Activated T-helper 17 cell treated with anti-CD3 and anti-CD28 coated beads, Interleukin-2, amount 50 U/mL, for 72 hours (primary cell): ENCODE data around the gene EXO1. TPM values are rescaled to one million over a fixed set of nuclear protein-coding genes. Genes with fewer than 3 reads are reported as not detected.
"Not testable (repeated sequence)": the region's sequence is repeated elsewhere in the genome, so short reads cannot be mapped to it uniquely, and the experiment has no call there.

Source experiments
- ATAC-seq: fragments of 150-1000 bp; cut with Tn5 transposase; replicated peaks from 2 replicates; pipeline ENCODE4 v1.10.0; 2021; ENCODE audit warnings: mild to moderate bottlenecking, moderate library complexity
- H3K27ac Mint-ChIP-seq: one replicate; pipeline ENCODE4 v1.8.0; 2022; ENCODE audit warnings: mixed read lengths
- H3K27me3 Mint-ChIP-seq: one replicate; pipeline ENCODE4 v1.8.0; 2022; ENCODE audit warnings: mixed read lengths
- H3K36me3 Mint-ChIP-seq: one replicate; pipeline ENCODE4 v1.8.0; 2022; ENCODE audit warnings: low read depth, mild to moderate bottlenecking, mixed read lengths
- H3K4me1 Mint-ChIP-seq: one replicate; pipeline ENCODE4 v1.8.0; 2022; ENCODE audit warnings: mixed read lengths
- H3K4me3 Mint-ChIP-seq: one replicate; pipeline ENCODE4 v1.8.0; 2022; ENCODE audit warnings: mild to moderate bottlenecking, mixed read lengths
- H3K9me3 Mint-ChIP-seq: one replicate; pipeline ENCODE4 v1.8.0; 2022; ENCODE audit warnings: mixed read lengths
- total RNA-seq, 2 donors: library from RNA; stranded (reverse); gene quantifications; one replicate each; pipeline ENCODE4 v1.2.3, GENCODE V29; 2022

Gene EXO1
- total RNA-seq, 2 donors from 2014 or later, result 32.3 to 50.2 TPM

DNA sequence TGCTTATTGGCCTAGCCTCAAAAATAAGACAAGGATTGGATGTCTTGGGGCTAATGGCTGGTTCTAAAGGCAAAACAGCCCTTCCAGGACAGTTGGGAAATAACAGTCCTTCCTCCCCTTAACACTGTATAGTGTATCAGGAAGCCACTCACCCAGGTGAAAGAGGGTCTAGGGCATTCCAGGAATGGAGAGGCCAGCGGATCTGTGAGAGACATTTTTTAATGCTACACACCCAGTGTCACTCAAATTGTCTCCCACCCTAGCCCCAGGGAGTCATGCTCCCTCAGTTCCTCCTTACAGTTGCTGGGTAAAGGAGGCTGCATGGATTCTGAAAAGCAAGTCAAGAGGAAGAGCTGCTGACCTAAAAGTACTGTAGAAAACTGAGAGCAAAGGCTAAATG is 24.1 kb upstream of the EXO1 start:
- Mint-ChIP-seq H3K36me3 (no peaks in the 10 kb centered on the region), H3K4me3 (no peak overlapping the region), H3K4me1 (no peaks in the 10 kb centered on the region), H3K27me3 (peaks cover 15% of the 10 kb centered on the region), H3K9me3 (no peaks in the 10 kb centered on the region), H3K27ac (no peak overlapping the region)
- no peak for ATAC-seq

DNA sequence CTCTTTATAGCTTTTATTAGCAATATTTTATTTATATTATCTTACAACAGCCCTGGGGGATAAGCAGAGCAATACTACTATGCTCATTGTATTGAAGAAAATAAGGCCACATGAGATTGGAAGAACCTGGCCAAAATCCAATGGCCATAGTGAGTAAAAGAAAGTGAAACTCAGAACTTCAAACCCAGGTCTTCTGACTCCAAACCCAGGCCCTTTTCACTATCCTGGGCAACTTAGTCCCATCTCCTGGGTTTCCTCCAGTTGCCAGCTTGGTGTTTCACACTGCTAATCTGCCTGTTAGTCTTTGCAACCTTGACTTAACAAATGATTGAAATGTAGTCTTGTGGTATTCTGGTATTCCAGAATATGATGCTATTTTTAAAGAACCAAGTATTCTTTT is 22.4 kb upstream of the EXO1 start:
- Mint-ChIP-seq H3K27ac (no peak overlapping the region), H3K9me3 (no peaks in the 10 kb centered on the region), H3K27me3 (peaks cover 12% of the 10 kb centered on the region), H3K4me1 (no peaks in the 10 kb centered on the region), H3K4me3 (no peak overlapping the region), H3K36me3 (no peaks in the 10 kb centered on the region)
- no peak for ATAC-seq

DNA sequence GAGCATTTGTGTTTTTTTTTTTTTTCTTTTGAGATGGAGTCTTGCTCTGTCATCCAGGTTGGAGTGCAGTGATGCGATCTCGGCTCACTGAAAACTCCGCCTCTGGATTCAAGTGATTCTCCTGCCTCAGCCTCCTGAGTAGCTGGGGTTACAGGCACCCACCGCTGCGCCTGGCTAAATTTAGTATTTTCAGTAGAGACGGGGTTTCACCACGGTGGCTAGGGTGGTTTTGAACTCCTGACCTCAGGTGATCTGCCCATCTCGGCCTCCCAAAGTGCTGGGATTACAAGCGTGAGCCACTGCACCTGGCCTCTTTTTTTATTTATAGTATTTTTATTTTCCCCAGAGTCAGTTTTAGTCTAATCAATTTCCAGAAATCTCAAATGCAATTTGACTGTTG is 21.4 kb upstream of the EXO1 start:
- not testable (repeated sequence) for H3K4me3 Mint-ChIP-seq, H3K4me1 Mint-ChIP-seq, H3K36me3 Mint-ChIP-seq, ATAC-seq, H3K9me3 Mint-ChIP-seq, H3K27ac Mint-ChIP-seq
- peaks cover 13% of the 10 kb centered on the region for H3K27me3 Mint-ChIP-seq

GRCh38 chr1:241827264-241827663 is 20.7 kb upstream of the EXO1 start:
- Mint-ChIP-seq H3K36me3 (no peaks in the 10 kb centered on the region), H3K27me3 (peaks cover 19% of the 10 kb centered on the region), H3K9me3 (no peaks in the 10 kb centered on the region), H3K4me3 (no peak overlapping the region), H3K4me1 (no peaks in the 10 kb centered on the region), H3K27ac (no peak overlapping the region)
- ATAC-seq, result no peak

DNA sequence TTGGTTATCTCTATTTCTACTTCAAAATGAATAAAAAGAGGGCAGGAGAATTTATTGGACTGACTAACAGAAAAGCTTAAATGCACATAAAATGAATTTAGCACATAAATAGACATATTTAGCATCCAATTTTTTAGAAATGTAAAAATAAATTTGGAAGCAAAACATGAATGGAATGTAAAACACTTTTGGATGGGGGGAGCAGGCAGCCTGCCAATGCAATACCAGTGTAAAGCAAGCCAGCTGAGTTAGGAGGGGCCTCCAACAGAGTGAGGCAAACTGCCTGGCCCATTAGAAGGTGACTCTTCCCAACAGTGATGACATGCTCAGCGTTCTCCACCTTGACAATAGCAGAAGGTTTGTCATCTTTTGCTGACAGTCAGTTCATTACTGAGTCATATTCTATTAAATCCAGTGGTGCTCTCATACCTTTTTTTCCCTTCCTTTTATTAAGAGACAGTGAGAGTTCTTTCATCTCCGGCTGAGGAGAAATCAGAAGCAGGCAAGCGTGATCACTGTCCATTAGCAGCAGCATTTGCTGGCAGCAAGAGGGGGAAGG is 19.5 kb upstream of the EXO1 start:
- H3K36me3 Mint-ChIP-seq, result no peaks in the 10 kb centered on the region
- H3K27me3 Mint-ChIP-seq, result peaks cover 26% of the 10 kb centered on the region
- H3K4me1 Mint-ChIP-seq, result no peaks in the 10 kb centered on the region
- H3K27ac Mint-ChIP-seq, result no peak overlapping the region
- ATAC-seq, result no peak
- H3K4me3 Mint-ChIP-seq, result no peak overlapping the region
- H3K9me3 Mint-ChIP-seq, result no peaks in the 10 kb centered on the region

- peaks cover 23% of the 10 kb centered on the region for H3K27me3 Mint-ChIP-seq
- H3K27ac Mint-ChIP-seq, result no peak overlapping the region
- H3K36me3 Mint-ChIP-seq, result no peaks in the 10 kb centered on the region
- H3K4me3 Mint-ChIP-seq, result no peak overlapping the region
- no peaks in the 10 kb centered on the region for H3K4me1 Mint-ChIP-seq
- H3K9me3 Mint-ChIP-seq, result no peaks in the 10 kb centered on the region
- no peak for ATAC-seq
Observed at GRCh38 chr1:241829468-241829867, 18.5 kb upstream of the EXO1 start.

GRCh38 chr1:241834733-241835377 is 13.1 kb upstream of the EXO1 start:
- peaks cover 19% of the 10 kb centered on the region for H3K27me3 Mint-ChIP-seq
- no peaks in the 10 kb centered on the region for H3K36me3 Mint-ChIP-seq
- no peaks in the 10 kb centered on the region for H3K9me3 Mint-ChIP-seq
- peaks cover 5% of the 10 kb centered on the region for H3K4me1 Mint-ChIP-seq
- no peak overlapping the region for H3K4me3 Mint-ChIP-seq
- no peak for ATAC-seq
- H3K27ac Mint-ChIP-seq, result no peak overlapping the region

DNA sequence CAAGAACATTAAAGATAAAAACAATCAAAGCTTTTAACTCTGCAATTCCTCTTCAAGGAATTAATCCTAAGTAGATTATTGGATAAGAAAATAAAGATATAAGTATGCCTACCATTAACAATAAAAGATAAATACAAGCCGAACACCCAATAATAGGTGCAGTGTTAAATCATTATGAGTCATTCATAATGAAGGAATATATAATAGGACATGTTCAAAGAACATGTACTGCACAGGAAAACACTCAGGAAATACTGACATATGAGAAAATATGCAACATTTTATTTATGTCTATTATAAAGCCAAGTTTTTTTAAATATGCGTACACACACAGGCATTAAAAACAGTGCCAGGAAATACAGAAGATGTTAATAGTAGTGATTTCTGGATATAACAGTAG is 11.1 kb upstream of the EXO1 start:
- no peak for ATAC-seq
- Mint-ChIP-seq H3K4me3 (no peak overlapping the region), H3K4me1 (peaks cover 5% of the 10 kb centered on the region), H3K27ac (no peak overlapping the region), H3K27me3 (peaks cover 17% of the 10 kb centered on the region), H3K36me3 (no peaks in the 10 kb centered on the region), H3K9me3 (no peaks in the 10 kb centered on the region)

GRCh38 chr1:241837416-241837815 is 10.6 kb upstream of the EXO1 start:
- no peak for ATAC-seq
- Mint-ChIP-seq H3K27me3 (peaks cover 13% of the 10 kb centered on the region), H3K4me1 (peaks cover 5% of the 10 kb centered on the region), H3K4me3 (no peak overlapping the region), H3K36me3 (no peaks in the 10 kb centered on the region), H3K9me3 (no peaks in the 10 kb centered on the region), H3K27ac (no peak overlapping the region)

GRCh38 chr1:241837901-241838300 is 10.1 kb upstream of the EXO1 start:
- Mint-ChIP-seq H3K4me1 (peaks cover 5% of the 10 kb centered on the region), H3K36me3 (no peaks in the 10 kb centered on the region), H3K4me3 (no peak overlapping the region), H3K27ac (no peak overlapping the region), H3K9me3 (no peaks in the 10 kb centered on the region), H3K27me3 (peaks cover 14% of the 10 kb centered on the region)
- no peak for ATAC-seq

DNA sequence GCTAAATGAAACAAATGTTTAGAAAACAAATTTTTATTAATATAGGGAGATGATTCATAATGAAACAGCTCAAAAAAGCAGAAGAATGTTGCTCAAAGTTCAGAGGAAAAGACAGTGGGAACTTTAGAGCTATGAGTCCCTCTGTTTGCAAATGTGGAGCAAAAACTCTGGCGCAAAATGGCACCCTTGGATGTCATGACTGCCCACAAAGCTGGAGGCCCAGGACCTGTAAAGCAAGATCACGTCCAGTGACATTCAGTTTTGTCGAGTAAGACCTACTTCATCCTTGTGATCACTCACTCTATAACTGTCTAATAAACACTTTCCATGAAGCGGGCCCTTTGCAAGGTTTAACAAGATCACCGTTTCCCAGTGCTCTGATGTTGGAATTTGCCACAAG is 9.1 kb upstream of the EXO1 start:
- no peak overlapping the region for H3K27ac Mint-ChIP-seq
- no peaks in the 10 kb centered on the region for H3K36me3 Mint-ChIP-seq
- H3K27me3 Mint-ChIP-seq, result peaks cover 11% of the 10 kb centered on the region
- H3K4me3 Mint-ChIP-seq, result no peak overlapping the region
- ATAC-seq, result no peak
- H3K9me3 Mint-ChIP-seq, result no peaks in the 10 kb centered on the region
- peaks cover 5% of the 10 kb centered on the region for H3K4me1 Mint-ChIP-seq

DNA sequence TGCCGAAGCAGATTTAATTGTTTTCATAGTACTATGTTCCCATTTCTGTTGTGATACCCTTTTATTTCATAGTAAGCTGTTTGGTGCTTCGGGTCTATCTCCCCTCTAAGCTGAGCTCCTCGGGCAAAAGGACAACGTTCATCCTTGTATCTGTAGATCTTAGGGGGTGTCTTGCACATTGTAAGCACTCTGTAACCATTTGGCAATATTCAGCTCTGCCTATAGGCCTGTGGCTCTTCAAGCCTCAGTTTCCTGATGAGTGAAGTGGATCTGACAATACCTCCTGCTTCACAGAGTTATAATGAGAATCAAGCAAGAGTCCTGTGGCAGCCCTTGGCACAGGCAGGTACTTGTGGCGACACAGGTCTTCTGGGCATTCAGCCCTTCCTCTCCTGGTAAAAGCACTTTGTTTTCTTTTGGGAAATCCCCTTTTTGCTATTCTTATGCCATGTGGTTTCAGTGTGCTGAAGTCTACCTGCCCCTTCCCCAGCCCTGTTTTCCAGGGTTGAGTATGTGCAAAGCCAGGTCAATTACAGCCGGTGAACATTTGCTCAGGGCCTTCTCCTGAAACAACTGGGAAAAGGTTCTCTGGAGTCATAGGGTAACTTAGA is 8.5 kb upstream of the EXO1 start:
- H3K27ac Mint-ChIP-seq, result no peak overlapping the region
- H3K4me1 Mint-ChIP-seq, result peaks cover 5% of the 10 kb centered on the region
- no peaks in the 10 kb centered on the region for H3K36me3 Mint-ChIP-seq
- H3K4me3 Mint-ChIP-seq, result no peak overlapping the region
- ATAC-seq, result no peak
- H3K27me3 Mint-ChIP-seq, result peaks cover 11% of the 10 kb centered on the region
- H3K9me3 Mint-ChIP-seq, result no peaks in the 10 kb centered on the region

DNA sequence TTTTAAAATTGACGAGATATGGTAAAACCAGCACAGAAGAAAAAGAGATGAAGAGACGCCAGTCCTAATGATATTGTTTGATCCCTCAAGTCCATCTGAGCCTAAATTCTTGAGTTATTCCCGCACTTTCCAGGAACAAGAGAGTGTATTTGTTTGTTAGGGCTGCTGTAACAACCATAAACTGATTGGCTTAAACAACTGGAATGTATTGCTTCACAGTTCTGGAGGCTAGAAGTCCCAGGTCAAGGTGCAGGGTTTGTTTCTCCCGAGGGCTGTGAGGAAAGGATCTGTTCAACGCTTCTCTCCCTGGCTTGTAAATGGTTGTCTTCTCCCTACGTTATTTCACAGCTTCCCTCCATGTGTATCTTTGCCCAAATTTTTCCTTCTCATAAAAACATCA is 7.8 kb upstream of the EXO1 start:
- no peak overlapping the region for H3K27ac Mint-ChIP-seq
- no peaks in the 10 kb centered on the region for H3K36me3 Mint-ChIP-seq
- peaks cover 5% of the 10 kb centered on the region for H3K4me1 Mint-ChIP-seq
- ATAC-seq, result no peak
- H3K4me3 Mint-ChIP-seq, result no peak overlapping the region
- H3K9me3 Mint-ChIP-seq, result no peaks in the 10 kb centered on the region
- peaks cover 11% of the 10 kb centered on the region for H3K27me3 Mint-ChIP-seq

GRCh38 chr1:241841691-241842090 is 6.3 kb upstream of the EXO1 start:
- no peaks in the 10 kb centered on the region for H3K36me3 Mint-ChIP-seq
- H3K27me3 Mint-ChIP-seq, result peaks cover 7% of the 10 kb centered on the region
- H3K27ac Mint-ChIP-seq, result no peak overlapping the region
- ATAC-seq, result no peak
- H3K9me3 Mint-ChIP-seq, result no peaks in the 10 kb centered on the region
- peaks cover 5% of the 10 kb centered on the region for H3K4me1 Mint-ChIP-seq
- H3K4me3 Mint-ChIP-seq, result no peak overlapping the region

GRCh38 chr1:241842565-241842964 is 5.4 kb upstream of the EXO1 start:
- H3K27me3 Mint-ChIP-seq, result peaks cover 7% of the 10 kb centered on the region
- H3K9me3 Mint-ChIP-seq, result no peaks in the 10 kb centered on the region
- no peak for ATAC-seq
- H3K4me1 Mint-ChIP-seq, result peaks cover 7% of the 10 kb centered on the region
- H3K27ac Mint-ChIP-seq, result no peak overlapping the region
- H3K36me3 Mint-ChIP-seq, result no peaks in the 10 kb centered on the region
- H3K4me3 Mint-ChIP-seq, result no peak overlapping the region
